Adrenal gland (tissue), 12 donors: ENCODE results near the gene TSR2. TPM values are rescaled to one million over a fixed set of nuclear protein-coding genes. Genes with fewer than 3 reads are reported as not detected.

Source experiments
- DNase-seq, 7 donors: peaks; one replicate each; pipeline ENCODE4 v3.0.0-alpha.2; 2019 to 2020
- H3K27ac ChIP-seq, 5 donors: fragments of 200-600 bp; sonication (generic) in 4 of 5; 1 replicate in 3 of 5; 2 replicates in 2 of 5; pipeline versions ENCODE4 v1.5.1 to v1.8.0; 2016 to 2020; ENCODE audit warnings: mild to moderate bottlenecking in 1 of 5
- H3K27me3 ChIP-seq: fragments of 200-600 bp; 2 replicates; pipeline ENCODE4 v1.8.0; 2021
- H3K36me3 ChIP-seq, 2 donors: fragments of 200-600 bp; replicated peaks in 1 of 2; 1 replicate in 1 of 2; 2 replicates in 1 of 2; pipeline versions ENCODE4 v1.5.1 to v1.8.0; 2018 to 2022
- H3K4me1 ChIP-seq, 2 donors: fragments of 200-600 bp; replicated peaks in 1 of 2; 1 replicate in 1 of 2; 2 replicates in 1 of 2; pipeline versions ENCODE4 v1.5.1 to v1.8.0; 2018 to 2021
- H3K4me3 ChIP-seq, 4 donors: fragments of 200-600 bp; sonication (generic) in 3 of 4; one replicate each; pipeline ENCODE4 v1.5.1; 2016 to 2018
- H3K9me3 ChIP-seq, 3 donors: fragments of 200-600 bp; sonication (generic) in 1 of 3; replicated peaks in 1 of 3; 1 replicate in 2 of 3; 2 replicates in 1 of 3; pipeline versions ENCODE4 v1.5.1 to v1.8.0; 2016 to 2021
- POLR2A ChIP-seq, 2 donors: fragments of 450-650 bp; IDR thresholded peaks; one replicate each; pipeline ENCODE4 v1.6.1; 2017; ENCODE audit warnings: antibody characterized with exemption in 2 of 2, mild to moderate bottlenecking in 2 of 2, moderate library complexity in 1 of 2
- WGBS, 4 donors: extraction: QIAGEN DNeasy Blood & Tissue Kit in 2 of 4; methylation state at CpG; one replicate each; pipeline versions ENCODE4 v1.1.5 to v1.1.7; 2013 to 2017; 5-methylcytosine and 5-hydroxymethylcytosine counted together
- intact Hi-C, 2 donors: fragments of 100-400 bp; cut with DNase I; formaldehyde crosslinking; loops; one replicate each; pipeline versions ENCODE4 v1.14.1 to v1.15.0; 2022 to 2023
- polyA plus RNA-seq, 3 donors: library from polyadenylated mRNA; stranded (reverse); fragments of 200-250 nt in 2 of 3; fragments of 350-450 nt in 1 of 3; fragmentation: Illumina TruSeq in 1 of 3; extraction: RNeasy Lipid Tissue Mini Kit (QIAGEN cat#74804) in 1 of 3; gene quantifications; one replicate each; pipeline ENCODE4 v1.2.3, GENCODE V29; 2013 to 2014
- total RNA-seq, 9 donors: library from RNA; depleted of rRNA in 4 of 9; stranded (reverse); fragments of >200 nt in 4 of 9; fragments of 120-200 nt in 1 of 9; fragmentation: NEBNext Ultra II Directional in 1 of 9; extraction: Animal tissue kit (Norgen Biotek cat#: 25700) in 1 of 9; gene quantifications; one replicate each; pipeline versions ENCODE4 v1.1.0 to v1.2.4, GENCODE V29; 2013 to 2023
- TF ChIP-seq, protein P1 (sequence below), 6 experiments: fragments of 450-650 bp in 4 of 6; fragments of 200-600 bp in 2 of 6; sonication (generic) in 1 of 6; IDR thresholded peaks; 1 replicate in 5 of 6; 2 replicates in 1 of 6; pipeline versions ENCODE4 v1.5.1 to v1.8.0; 2016 to 2021; ENCODE audit warnings: antibody characterized with exemption in 6 of 6, mild to moderate bottlenecking in 2 of 6, moderate library complexity in 1 of 6
- donor health status: healthy with polysubstance abuse.
- donor health status: Bipolar disorder and iron deficiency.
- donor health status: DM: yes; HTN: yes; CAD: no.
- donor health status: DM: no; HTN: no; CAD: no.
- donor health status: DM: no; HTN: no; CAD: no.
- donor health status: DM: yes; HTN: yes; CAD: no.

Gene TSR2
- total and polyA plus RNA-seq, 12 donors, result 22.7 to 72.9 (median 50.2) TPM

DNA sequence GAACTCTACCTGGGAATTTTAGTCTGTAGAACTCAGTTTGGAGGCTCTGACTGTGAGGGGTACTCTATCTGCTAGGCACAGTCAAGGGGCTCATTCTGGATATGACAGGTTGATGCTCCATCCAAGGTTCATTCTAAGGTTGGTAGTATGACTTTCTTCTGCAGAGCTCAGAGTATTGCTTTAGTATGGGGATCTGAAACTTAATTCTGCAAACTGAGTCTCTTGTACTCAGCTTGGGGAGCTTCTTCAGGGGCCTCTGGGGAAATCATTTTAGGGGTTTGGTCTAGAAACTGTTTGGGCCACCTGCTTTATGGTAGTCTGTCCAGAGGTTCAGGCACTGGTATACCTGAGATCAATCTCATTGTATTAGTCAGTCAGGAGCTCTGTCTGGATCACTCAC is 9.7 kb upstream of the TSR2 start:
- no peak overlapping the region for H3K27ac ChIP-seq
- no peaks in the 10 kb centered on the region for H3K4me1 ChIP-seq
- no peaks in the 10 kb centered on the region for H3K9me3 ChIP-seq
- no peak overlapping the region for H3K4me3 ChIP-seq
- no peaks in the 10 kb centered on the region for H3K27me3 ChIP-seq
- H3K36me3 ChIP-seq, result no peaks in the 10 kb centered on the region
- no peak for DNase-seq
- intact Hi-C loops, result no loop called here
- TF ChIP-seq, protein P1, sequence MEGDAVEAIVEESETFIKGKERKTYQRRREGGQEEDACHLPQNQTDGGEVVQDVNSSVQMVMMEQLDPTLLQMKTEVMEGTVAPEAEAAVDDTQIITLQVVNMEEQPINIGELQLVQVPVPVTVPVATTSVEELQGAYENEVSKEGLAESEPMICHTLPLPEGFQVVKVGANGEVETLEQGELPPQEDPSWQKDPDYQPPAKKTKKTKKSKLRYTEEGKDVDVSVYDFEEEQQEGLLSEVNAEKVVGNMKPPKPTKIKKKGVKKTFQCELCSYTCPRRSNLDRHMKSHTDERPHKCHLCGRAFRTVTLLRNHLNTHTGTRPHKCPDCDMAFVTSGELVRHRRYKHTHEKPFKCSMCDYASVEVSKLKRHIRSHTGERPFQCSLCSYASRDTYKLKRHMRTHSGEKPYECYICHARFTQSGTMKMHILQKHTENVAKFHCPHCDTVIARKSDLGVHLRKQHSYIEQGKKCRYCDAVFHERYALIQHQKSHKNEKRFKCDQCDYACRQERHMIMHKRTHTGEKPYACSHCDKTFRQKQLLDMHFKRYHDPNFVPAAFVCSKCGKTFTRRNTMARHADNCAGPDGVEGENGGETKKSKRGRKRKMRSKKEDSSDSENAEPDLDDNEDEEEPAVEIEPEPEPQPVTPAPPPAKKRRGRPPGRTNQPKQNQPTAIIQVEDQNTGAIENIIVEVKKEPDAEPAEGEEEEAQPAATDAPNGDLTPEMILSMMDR (IDR thresholded peaks at IDR 0.05), result no peak
- TF ChIP-seq POLR2A (IDR thresholded peaks at IDR 0.05), result no peak

DNA sequence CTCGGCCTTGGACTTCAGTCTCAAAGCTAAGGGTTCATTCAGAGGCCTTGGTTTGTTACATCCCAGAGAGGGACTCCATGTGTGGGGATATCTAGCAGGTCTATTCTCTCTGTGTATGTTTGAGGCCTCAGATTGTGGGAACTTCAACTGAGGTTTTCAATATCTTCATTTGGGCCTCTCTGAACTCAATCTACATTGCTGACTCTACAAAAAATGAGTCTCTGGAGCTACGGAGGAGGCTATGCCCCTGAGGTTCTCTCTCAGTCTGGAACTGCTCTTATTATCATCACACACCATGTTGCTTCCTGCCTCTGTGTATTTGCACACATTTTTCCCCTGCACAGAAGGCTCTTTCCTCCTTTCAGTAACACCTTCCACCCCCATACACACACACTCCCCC is 5.1 kb upstream of the TSR2 start:
- intact Hi-C loops, result no loop called here

DNA sequence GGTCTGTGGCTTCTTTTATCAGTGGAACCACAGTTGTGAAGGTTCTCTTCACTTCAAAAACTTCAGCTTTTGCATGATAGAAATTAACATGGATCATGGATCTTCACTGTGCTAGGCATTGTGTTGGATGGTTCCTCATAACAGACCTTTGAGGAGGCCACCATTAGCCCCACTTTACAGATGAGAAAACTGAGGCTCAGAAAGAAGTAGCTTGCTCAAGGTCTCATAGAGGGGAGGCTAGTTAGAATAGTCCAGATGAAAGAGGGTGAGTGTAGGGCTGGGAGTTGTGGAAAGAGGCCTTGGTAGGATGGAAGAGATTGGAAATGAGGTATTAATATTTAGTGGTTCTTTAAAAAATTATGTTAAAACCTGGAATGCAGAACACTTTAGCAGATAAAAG is 2.6 kb downstream of the TSR2 start:
- Histone ChIP-seq H3K27me3 (peaks cover 4% of the 10 kb centered on the region), H3K4me1 (peaks cover 7 to 18% of the 10 kb centered on the region in 2 donors), H3K27ac (no peak overlapping the region), H3K9me3 (no peaks in the 10 kb centered on the region), H3K4me3 (no peak overlapping the region), H3K36me3 (no peaks in the 10 kb centered on the region)
- intact Hi-C loops, result no loop called here
- TF ChIP-seq, protein P1 (IDR thresholded peaks at IDR 0.05), result no peak
- TF ChIP-seq POLR2A (IDR thresholded peaks at IDR 0.05), result no peak
- DNase-seq, result no peak

More for the DNA sequence above, 5.1 kb upstream of the TSR2 start:
- no peaks in the 10 kb centered on the region for H3K9me3 ChIP-seq
- H3K27ac ChIP-seq, result no peak overlapping the region
- H3K4me3 ChIP-seq, result no peak overlapping the region
- 49 to 89% (median 71%) methylated on average over 2 of the region's 2 CpGs for WGBS, 4 donors
- H3K27me3 ChIP-seq, result peaks cover 4% of the 10 kb centered on the region
- no peak for TF ChIP-seq POLR2A (IDR thresholded peaks at IDR 0.05)
- TF ChIP-seq, protein P1 (IDR thresholded peaks at IDR 0.05), result no peak
- DNase-seq, result no peak
- no peaks in the 10 kb centered on the region for H3K36me3 ChIP-seq
- peaks cover 0 to 4% of the 10 kb centered on the region in 2 donors for H3K4me1 ChIP-seq

DNA sequence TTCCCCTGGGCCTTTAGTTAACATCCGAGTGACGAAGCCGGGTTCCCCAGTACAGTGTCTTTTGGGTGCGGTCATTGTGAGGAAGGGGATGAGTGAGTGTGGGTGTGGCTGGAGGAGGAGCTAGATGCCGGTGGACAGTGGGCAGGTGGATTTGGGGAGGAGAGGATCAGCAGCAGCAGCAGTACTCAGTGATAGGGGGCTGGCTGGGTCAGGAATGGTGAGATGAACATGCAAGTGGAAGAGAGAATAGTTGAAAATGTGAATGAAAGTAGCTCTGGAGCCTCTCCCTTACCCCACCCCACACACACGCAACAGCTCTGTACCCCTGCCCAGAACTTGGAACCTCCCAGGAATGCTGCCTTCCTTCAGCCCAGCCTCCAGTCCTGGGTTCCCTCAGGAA is 4.5 kb downstream of the TSR2 start:
- no peaks in the 10 kb centered on the region for H3K9me3 ChIP-seq
- no peaks in the 10 kb centered on the region for H3K27me3 ChIP-seq
- TF ChIP-seq POLR2A (IDR thresholded peaks at IDR 0.05), result no peak
- H3K36me3 ChIP-seq, result no peaks in the 10 kb centered on the region
- H3K27ac ChIP-seq, result no peak overlapping the region
- no peak overlapping the region for H3K4me3 ChIP-seq
- H3K4me1 ChIP-seq, result peaks cover 7 to 14% of the 10 kb centered on the region in 2 donors
- intact Hi-C loops, result no loop called here
- DNase-seq, result no peak
- 79 to 98% (median 85%) methylated on average over 6 of the region's 6 CpGs for WGBS, 4 donors

DNA sequence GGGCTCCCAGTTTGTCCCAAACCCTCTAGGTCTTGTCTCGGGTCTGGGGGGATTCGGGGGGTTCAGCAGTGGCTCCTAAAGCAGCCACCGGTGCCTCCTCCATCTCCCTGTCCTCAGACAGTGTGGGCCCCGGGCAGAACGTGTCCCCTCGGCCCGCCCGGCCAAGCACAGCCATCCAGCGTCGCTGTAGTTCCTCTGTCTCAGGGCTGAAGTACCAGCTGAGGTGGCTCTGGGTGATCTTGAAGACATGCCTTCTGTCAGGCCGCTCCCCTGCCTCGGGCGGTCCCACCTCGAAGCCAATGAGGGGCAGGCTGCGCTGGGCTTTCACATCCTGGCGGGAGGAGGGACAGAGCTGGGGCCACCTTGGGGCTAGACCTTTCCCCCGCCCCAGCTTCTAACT is 5.9 kb downstream of the TSR2 start:
- no peak for DNase-seq
- peaks cover 5 to 10% of the 10 kb centered on the region in 2 donors for H3K4me1 ChIP-seq
- H3K4me3 ChIP-seq, result no peak overlapping the region
- no peaks in the 10 kb centered on the region for H3K36me3 ChIP-seq
- no peak overlapping the region for H3K27ac ChIP-seq
- H3K9me3 ChIP-seq, result no peaks in the 10 kb centered on the region
- no peak for TF ChIP-seq POLR2A (IDR thresholded peaks at IDR 0.05)
- TF ChIP-seq, protein P1 (IDR thresholded peaks at IDR 0.05), result no peak
- 72 to 100% (median 79%) methylated on average over 2 to 17 of the region's 17 CpGs for WGBS, 4 donors
- intact Hi-C loops, result no loop called here
- H3K27me3 ChIP-seq, result no peaks in the 10 kb centered on the region
